ENCODE data around the gene ALG12.

Gene ALG12

DNA sequence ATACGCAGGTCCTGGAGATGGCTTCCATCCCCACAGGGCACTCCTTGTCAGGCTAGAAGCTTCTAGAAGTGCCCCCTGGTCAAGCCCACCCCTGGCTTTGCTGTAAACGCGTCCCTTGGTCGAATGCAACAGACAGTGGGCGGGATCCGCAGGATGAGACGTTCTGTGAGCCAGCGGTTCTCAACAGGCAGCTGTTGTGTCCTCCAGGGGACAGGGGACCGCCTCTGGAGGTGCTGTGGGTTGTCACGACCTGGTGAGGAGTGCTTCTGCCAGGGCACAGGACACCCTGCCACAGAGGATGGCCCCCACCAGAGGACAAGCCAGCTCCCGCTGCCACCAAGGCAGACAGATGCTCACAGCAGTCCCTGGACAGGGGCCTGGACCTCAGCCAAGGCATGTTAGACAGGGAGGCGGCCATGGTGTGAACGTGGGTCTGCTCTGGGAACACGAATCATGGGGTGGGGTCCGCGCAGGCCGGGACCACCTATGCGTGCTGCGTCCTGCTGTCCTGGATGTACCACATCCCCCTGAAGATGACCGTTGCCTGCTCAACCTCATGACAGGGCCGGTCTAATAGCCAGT lies 11.8 kb upstream of the ALG12 start:
- no peak for DNase-seq (ENCODE audit: low read depth)

GRCh38 chr22:49929211-49929979 lies 11.2 kb upstream of the ALG12 start:
- peak; percentile 66 for DNase-seq (ENCODE audit: low read depth)

- DNase-seq (ENCODE audit: low read depth), result no peak
These were observed 10.4 kb upstream of the ALG12 start for GRCh38 chr22:49928555-49929210.

DNA sequence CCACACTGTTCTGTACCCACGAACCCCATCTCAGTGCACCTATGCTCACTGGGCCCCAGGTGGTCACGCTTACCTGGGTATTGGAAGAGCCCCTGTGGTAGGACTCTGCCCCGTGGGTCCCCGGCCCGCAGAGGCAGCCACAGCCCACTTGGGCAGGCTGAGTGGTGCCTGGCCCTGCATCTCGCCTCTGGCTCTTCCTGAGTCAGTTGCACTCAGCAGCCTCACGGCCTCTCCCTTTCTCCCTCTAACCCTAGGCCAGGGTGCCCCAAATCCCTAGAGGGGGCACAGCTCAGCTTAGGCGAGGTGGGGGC lies 9.9 kb upstream of the ALG12 start:
- DNase-seq (ENCODE audit: low read depth), result no peak

DNA sequence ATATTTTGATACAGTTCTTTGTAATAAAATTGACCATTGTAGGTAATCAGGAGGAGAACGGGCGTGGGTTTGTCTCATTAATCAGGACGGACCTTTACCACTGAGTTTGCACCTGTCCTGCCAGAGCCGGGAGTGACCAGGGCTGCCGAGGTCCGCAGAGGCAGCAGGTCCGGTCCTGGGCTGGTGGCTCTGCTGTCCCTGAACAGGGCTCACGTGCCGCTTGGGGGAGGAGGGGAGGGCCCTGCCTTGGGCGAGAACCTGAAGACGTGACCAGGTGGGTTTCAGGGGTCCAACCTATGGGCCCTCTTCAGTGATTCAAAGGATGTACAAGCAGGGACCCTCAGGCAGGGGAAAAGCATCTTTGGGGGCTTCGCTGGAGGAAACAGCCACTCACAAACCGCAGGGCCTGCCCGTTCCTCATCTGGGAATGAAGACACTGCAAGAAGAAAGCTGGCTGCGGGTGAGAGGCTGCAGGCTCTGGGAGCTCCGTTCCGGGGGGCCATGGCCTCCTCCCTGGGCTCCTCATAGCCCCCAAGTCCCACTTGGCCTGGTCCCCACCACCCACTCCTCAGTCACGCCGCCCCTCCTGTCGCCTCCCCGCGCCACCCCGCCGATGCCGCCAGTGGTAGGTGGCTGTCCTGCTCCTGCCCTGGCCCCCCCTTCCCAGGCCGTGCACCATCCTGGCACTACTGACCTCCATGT lies 9.4 kb upstream of the ALG12 start:
- no peak for DNase-seq (ENCODE audit: low read depth)

DNA sequence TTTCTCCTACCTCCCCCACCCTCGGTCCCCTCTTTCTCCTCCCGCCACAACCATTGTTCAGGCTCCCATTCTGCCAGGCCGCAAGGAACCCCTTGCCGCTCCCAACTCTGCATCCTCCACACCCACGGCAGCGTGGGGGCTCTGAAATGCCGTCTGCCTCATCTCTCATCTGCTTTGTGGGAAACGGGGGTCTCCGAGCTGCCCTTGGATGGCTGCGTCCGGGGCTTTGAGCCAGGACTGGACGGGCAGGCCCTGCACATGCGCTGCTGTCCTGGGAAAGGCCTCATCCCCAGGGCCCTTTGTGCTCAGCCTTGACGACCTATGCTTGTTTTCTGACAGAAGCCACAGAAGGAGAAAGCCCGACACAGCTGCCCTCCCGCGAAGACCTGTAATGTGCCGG lies 8.7 kb upstream of the ALG12 start:
- DNase-seq (ENCODE audit: low read depth), result no peak

DNA sequence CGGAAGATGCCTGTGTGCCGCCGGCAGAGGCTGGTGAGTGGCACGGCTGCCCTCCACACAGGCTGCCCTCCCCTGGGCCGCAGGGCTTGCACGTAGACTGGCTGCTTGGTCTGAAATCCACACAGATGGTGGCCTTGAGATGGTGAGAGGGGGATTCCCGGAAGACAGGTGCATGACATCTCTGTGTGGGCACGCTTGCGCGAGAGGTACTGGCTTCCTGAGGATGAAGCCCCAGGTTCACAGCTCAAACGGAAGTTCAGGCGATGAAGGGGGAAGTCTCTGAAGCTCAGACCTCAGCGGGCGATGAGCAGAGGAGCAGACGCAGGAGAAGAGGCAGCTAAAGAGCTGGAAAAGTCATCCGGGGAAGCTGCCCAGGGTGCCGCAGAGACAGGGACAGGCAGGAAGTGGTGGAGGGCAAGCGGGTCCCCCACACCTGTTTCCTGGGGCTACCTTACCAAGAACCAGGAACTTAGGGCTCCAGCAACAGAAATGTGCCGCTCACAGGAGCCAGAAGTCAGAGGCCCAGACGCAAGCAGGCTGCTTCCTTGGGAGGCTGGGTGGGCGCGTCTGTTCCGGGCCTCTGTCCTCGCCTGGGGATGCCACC lies 7.4 kb upstream of the ALG12 start:
- DNase-seq (ENCODE audit: low read depth), result peak; percentile 69

- no peak for DNase-seq (ENCODE audit: low read depth)
These were observed 6.0 kb upstream of the ALG12 start for GRCh38 chr22:49924113-49924833.

GRCh38 chr22:49923445-49923844 lies 5.2 kb upstream of the ALG12 start:
- DNase-seq (ENCODE audit: low read depth), result no peak

DNA sequence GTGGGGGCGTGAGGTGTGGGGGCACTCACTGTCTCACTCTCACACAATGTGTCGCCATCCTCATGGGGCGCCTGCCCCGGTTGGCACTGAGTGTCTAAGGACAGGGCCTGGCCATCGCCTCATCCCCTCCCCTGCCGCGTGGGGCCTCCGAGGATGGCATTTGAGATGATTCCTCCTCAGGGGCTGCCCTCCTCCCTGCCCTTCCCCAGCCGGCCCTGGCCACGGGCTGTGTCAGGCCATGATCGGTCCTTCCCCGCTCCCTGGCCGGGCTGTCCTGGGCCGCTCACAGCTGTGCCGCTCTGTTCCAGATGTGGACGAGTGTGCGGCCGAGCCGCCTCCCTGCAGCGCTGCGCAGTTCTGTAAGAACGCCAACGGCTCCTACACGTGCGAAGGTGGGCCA lies 4.7 kb upstream of the ALG12 start:
- no peak for DNase-seq (ENCODE audit: low read depth)

DNA sequence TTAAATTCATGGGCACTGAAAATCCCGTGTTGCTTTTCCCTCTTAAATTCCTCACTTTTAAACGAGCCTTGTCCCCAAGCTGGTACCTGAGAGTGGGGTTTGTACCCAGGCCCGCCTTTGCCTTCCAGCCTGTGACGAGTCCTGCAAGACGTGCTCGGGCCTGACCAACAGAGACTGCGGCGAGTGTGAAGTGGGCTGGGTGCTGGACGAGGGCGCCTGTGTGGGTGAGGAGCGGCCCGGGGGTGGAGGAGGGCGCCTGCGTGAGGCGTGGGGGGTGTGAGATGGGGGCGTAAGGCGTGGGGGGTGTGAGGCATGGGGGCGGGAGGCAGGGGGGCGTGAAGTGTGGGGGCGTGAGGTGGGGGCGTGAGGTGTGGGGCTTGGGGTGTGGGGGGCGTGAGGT lies 4.2 kb upstream of the ALG12 start:
- DNase-seq (ENCODE audit: low read depth), result no peak

- DNase-seq (ENCODE audit: low read depth), result no peak
These were observed 3.5 kb upstream of the ALG12 start for GRCh38 chr22:49921508-49922278.

- no peak for DNase-seq (ENCODE audit: low read depth)
These were observed 2.6 kb upstream of the ALG12 start for GRCh38 chr22:49920859-49921258.

GRCh38 chr22:49918911-49919881 lies 958 bp upstream of the ALG12 start:
- no peak for DNase-seq (ENCODE audit: low read depth)

- DNase-seq (ENCODE audit: low read depth), result no peak
These were observed 1.4 kb downstream of the ALG12 start for GRCh38 chr22:49916831-49917230.

DNA sequence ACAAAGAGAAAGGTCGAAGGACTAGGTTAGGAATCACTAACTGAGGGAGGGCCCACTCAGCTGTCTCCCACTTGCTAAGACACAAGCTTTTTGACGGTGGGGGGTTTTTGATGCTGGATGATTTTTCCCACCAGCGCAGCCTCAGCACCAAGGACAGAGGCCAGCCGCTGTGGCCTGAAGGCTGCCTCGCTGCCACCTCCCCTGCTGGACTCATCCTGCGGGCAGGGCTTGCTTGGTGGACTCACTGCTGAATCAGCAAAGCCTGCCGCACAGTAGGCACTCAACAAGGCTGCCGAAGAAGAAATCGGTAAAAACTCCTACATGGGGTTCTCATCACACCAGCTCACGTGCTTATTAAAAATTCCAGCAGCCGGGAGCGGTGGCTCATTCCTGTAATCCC lies 2.6 kb downstream of the ALG12 start:
- DNase-seq (ENCODE audit: low read depth), result no peak

DNA sequence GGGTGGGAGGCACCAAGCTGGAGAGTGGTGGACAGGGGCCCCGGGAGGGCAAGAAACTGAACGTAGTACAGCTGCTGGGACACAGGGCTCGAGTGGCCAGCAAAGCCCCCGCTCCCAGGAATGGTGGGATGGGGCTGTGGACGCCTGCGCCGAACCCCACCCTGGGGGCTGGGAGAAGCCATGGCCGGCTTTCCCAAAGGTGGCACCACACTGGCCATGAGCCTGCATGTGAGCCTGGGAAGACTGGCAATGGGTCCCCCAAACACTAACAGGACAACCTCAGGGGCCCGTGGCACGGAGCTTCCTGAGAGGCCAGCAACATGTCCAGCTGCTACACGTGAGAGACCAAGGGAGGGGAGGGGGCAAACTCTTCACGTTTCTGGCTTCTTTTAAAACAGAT lies 4.0 kb downstream of the ALG12 start:
- DNase-seq (ENCODE audit: low read depth), result no peak

- DNase-seq (ENCODE audit: low read depth), result no peak
These were observed 4.8 kb downstream of the ALG12 start for GRCh38 chr22:49913446-49913845.

DNA sequence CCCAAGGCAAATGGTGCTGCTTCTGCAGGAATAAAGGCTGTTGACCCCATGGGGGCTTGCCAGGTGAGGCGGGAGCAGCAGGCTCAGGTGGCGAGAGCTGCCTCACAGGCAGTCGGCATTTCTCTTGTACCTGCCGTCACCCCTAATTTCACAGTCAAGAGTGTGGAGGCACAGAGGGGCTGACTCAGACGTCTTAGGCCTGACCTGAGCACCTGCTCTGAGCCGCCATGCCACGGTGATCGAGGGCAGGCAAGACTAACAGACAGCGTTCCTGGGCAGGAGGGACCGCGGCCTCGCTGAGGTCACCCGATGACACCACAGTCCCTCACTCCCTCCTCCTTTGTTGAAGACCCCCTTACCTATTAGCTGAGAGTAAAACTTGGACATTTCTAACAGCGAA lies 5.2 kb downstream of the ALG12 start:
- DNase-seq (ENCODE audit: low read depth), result no peak

All from T follicular helper cell (primary cell).